ENCODE data around the gene CCDC78.

Gene CCDC78

DNA sequence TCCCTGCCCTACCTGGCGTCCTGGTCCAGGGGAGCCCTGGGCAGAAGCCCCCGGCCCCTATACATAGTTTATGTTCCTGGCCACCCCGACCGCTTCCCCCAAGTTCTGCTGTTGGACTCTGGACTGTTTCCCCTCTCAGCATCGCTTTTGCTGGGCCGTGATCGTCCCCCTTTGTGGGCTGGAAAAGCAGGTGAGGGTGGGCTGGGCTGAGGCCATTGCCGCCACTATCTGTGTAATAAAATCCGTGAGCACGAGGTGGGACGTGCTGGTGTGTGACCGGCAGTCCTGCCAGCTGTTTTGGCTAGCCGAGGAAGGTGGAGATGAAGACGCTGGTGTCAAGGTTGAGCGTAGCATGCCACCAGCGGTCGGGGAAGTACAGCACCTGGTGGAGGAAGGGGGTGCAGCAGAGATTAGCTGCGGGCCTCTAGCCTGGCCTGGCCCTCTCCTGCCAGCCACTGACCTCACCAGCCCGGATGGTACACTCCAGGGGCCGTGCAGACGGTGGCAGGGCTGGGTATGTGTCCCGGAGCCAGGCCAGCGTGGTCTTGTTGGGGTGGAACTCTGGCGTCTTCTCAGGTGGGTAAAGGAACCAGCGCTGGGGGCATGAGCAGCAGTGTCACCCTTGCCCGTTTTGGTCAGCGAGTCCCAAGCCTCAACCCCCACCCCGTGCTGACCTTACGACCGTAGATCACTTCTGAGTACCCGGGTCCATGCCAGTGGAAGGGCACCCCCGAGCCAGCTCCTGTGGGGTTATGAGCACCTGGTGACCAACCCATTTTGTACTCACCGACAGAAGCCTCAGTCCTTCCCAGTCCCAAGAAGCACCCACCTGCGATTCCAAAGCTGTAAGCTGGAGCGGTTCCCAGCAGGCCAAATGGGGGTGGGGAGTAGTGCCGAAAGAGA is 43.5 kb downstream of the CCDC78 start:
- peaks cover 44% of the 10 kb centered on the region for H3K36me3 ChIP-seq (ENCODE audit: low read depth)
- ATAC-seq (ENCODE audit: low read depth) (no peak), DNase-seq (ENCODE audit: low spot score) (no peak)
- no peaks in the 10 kb centered on the region for H3K27me3 ChIP-seq (ENCODE audit: insufficient read depth, poor library complexity, severe bottlenecking)
- no peaks in the 10 kb centered on the region for H3K9me3 ChIP-seq (ENCODE audit: severe bottlenecking)
- TF ChIP-seq, protein P1, sequence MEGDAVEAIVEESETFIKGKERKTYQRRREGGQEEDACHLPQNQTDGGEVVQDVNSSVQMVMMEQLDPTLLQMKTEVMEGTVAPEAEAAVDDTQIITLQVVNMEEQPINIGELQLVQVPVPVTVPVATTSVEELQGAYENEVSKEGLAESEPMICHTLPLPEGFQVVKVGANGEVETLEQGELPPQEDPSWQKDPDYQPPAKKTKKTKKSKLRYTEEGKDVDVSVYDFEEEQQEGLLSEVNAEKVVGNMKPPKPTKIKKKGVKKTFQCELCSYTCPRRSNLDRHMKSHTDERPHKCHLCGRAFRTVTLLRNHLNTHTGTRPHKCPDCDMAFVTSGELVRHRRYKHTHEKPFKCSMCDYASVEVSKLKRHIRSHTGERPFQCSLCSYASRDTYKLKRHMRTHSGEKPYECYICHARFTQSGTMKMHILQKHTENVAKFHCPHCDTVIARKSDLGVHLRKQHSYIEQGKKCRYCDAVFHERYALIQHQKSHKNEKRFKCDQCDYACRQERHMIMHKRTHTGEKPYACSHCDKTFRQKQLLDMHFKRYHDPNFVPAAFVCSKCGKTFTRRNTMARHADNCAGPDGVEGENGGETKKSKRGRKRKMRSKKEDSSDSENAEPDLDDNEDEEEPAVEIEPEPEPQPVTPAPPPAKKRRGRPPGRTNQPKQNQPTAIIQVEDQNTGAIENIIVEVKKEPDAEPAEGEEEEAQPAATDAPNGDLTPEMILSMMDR (IDR thresholded peaks at IDR 0.05; ENCODE audit: poor library complexity, severe bottlenecking): no peak
- H3K4me1 ChIP-seq (ENCODE audit: insufficient read depth, poor library complexity, severe bottlenecking): peaks cover 15% of the 10 kb centered on the region
- H3K27ac ChIP-seq (ENCODE audit: poor library complexity, severe bottlenecking): peak overlapping the region; percentile 77
- H3K4me3 ChIP-seq (ENCODE audit: severe bottlenecking): peak overlapping the region; percentile 72

DNA sequence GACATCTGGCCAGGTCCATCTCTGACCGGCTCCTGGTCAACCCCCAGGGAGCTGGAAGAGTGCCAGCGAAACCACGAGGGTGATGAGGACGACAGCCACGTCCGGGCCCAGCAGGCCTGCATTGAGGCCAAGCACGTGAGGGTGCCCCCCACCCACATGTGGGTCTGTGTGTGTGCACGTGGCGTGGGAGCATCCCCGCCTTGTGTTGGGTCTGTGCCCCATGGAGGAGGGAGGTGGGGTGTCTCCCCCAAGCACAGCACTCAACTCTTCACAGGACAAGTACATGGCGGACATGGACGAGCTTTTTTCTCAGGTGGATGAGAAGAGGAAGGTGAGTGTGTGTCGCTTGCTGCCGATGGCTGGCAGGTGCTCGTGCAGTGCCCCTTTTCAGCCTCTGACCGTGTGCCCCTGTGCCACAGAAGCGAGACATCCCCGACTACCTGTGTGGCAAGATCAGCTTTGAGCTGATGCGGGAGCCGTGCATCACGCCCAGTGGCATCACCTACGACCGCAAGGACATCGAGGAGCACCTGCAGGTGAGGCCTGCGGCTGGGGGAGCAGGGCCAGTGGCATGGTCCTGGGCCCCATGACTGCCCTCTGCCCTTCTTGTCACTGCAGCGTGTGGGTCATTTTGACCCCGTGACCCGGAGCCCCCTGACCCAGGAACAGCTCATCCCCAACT is 44.4 kb downstream of the CCDC78 start:
- Histone ChIP-seq H3K4me3 (ENCODE audit: severe bottlenecking) (peak overlapping the region; percentile 91), H3K36me3 (ENCODE audit: low read depth) (peaks cover 43% of the 10 kb centered on the region), H3K27ac (ENCODE audit: poor library complexity, severe bottlenecking) (peak overlapping the region; percentile 72), H3K27me3 (ENCODE audit: insufficient read depth, poor library complexity, severe bottlenecking) (no peaks in the 10 kb centered on the region), H3K4me1 (ENCODE audit: insufficient read depth, poor library complexity, severe bottlenecking) (peaks cover 15% of the 10 kb centered on the region), H3K9me3 (ENCODE audit: severe bottlenecking) (no peaks in the 10 kb centered on the region)
- DNase-seq (ENCODE audit: low spot score): no peak
- ATAC-seq (ENCODE audit: low read depth): no peak
- TF ChIP-seq, protein P1 (IDR thresholded peaks at IDR 0.05; ENCODE audit: poor library complexity, severe bottlenecking): no peak

DNA sequence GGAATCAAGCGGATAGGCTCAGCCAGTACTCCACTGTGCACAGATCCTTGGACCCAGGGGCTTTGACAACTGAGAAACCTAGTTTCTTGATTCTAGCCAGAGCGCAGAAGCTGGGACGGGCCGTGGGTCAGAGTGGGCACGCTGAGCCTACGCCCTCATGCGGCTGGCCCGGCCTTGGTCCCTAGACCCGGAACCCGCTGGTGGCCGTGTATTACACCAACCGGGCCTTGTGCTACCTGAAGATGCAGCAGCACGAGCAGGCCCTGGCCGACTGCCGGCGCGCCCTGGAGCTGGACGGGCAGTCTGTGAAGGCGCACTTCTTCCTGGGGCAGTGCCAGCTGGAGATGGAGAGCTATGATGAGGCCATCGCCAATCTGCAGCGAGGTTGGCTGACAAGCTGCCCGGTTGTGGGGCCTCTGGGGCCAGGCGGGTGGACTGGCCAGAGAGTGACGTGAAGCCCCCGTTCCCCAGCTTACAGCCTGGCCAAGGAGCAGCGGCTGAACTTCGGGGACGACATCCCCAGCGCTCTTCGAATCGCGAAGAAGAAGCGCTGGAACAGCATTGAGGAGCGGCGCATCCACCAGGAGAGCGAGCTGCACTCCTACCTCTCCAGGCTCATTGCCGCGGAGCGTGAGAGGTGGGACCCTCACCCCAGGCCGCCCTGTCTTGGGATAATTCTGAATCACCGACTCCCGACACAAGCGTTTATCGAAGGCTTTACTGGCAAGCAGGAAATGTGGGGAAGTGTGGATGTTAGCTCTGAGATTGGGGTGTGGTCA is 45.1 kb downstream of the CCDC78 start:
- Histone ChIP-seq H3K4me3 (ENCODE audit: severe bottlenecking) (peak overlapping the region; percentile 91), H3K27ac (ENCODE audit: poor library complexity, severe bottlenecking) (peak overlapping the region; percentile 72), H3K36me3 (ENCODE audit: low read depth) (peaks cover 36% of the 10 kb centered on the region), H3K4me1 (ENCODE audit: insufficient read depth, poor library complexity, severe bottlenecking) (peaks cover 21% of the 10 kb centered on the region), H3K9me3 (ENCODE audit: severe bottlenecking) (no peaks in the 10 kb centered on the region), H3K27me3 (ENCODE audit: insufficient read depth, poor library complexity, severe bottlenecking) (no peaks in the 10 kb centered on the region)
- ATAC-seq (ENCODE audit: low read depth) (no peak), DNase-seq (ENCODE audit: low spot score) (no peak)
- TF ChIP-seq, protein P1 (IDR thresholded peaks at IDR 0.05; ENCODE audit: poor library complexity, severe bottlenecking): peak; percentile 27

DNA sequence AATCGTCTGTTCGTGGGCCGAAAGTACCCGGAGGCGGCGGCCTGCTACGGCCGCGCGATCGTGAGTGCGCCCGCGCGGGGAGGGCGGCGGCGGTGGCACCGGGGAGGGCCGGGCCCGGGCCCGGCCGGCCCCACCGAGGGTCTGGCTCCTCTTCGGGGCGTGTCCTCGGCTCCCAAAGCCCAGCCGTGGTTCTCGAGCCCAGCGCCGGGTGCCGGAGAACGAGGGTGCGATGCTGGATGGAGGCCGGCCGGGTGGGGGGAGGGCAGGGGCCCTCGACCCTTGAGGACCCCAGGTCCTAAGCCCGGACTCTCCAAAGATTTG is 45.7 kb downstream of the CCDC78 start:
- ATAC-seq (ENCODE audit: low read depth) (no peak), DNase-seq (ENCODE audit: low spot score) (no peak)
- H3K36me3 ChIP-seq (ENCODE audit: low read depth): peaks cover 31% of the 10 kb centered on the region
- H3K9me3 ChIP-seq (ENCODE audit: severe bottlenecking): no peaks in the 10 kb centered on the region
- no peaks in the 10 kb centered on the region for H3K27me3 ChIP-seq (ENCODE audit: insufficient read depth, poor library complexity, severe bottlenecking)
- TF ChIP-seq, protein P1 (IDR thresholded peaks at IDR 0.05; ENCODE audit: poor library complexity, severe bottlenecking): no peak
- H3K27ac ChIP-seq (ENCODE audit: poor library complexity, severe bottlenecking): peak overlapping the region; percentile 72
- H3K4me3 ChIP-seq (ENCODE audit: severe bottlenecking): peak overlapping the region; percentile 91
- H3K4me1 ChIP-seq (ENCODE audit: insufficient read depth, poor library complexity, severe bottlenecking): peaks cover 21% of the 10 kb centered on the region

Measured in RWPE2 (cell line).